GM12878 (cell line): Measurements from ENCODE around the gene FSIP1. TPM values are rescaled to one million over a fixed set of nuclear protein-coding genes. Genes with fewer than 3 reads are reported as not detected.

Experiments
- CHD1 ChIP-seq: IDR thresholded peaks from 2 replicates; pipeline ENCODE4 v1.6.1; 2012; ENCODE audit warnings: low read depth, low read length, improper control_type of control experiment
- CHD2 ChIP-seq: IDR thresholded peaks from 2 replicates; pipeline ENCODE4 v1.6.1; 2011; ENCODE audit warnings: low read depth, low read length, improper control_type of control experiment, borderline replicate concordance
- EED ChIP-seq: sonication (generic); IDR thresholded peaks from 2 replicates; pipeline ENCODE4 v1.6.1; 2016; ENCODE audit warnings: antibody characterized with exemption, low read depth
- EGR1 ChIP-seq, 2 experiments: IDR thresholded peaks; 1 replicate in 1 of 2; 2 replicates in 1 of 2; pipeline ENCODE4 v1.6.1; 2011 to 2012; ENCODE audit warnings: low read depth in 2 of 2, low read length in 2 of 2, borderline replicate concordance in 1 of 2, mild to moderate bottlenecking in 1 of 2, moderate library complexity in 1 of 2
- MLLT1 ChIP-seq: fragments of 450-650 bp; IDR thresholded peaks from 2 replicates; pipeline ENCODE4 v1.6.1; 2016; ENCODE audit warnings: mild to moderate bottlenecking
- MXI1 ChIP-seq: fragments of 150-350 bp; IDR thresholded peaks from 2 replicates; pipeline ENCODE4 v1.6.1; 2011; ENCODE audit warnings: low read depth, mild to moderate bottlenecking, inconsistent platforms, low read length, improper control_type of control experiment
- NFYA ChIP-seq: IDR thresholded peaks from 2 replicates; pipeline ENCODE4 v1.6.1; 2011; ENCODE audit warnings: low read depth, mild to moderate bottlenecking, low read length, improper control_type of control experiment, borderline replicate concordance
- PAX8 ChIP-seq: fragments of 450-650 bp; IDR thresholded peaks from 2 replicates; pipeline ENCODE4 v1.6.1; 2017; ENCODE audit warnings: mild to moderate bottlenecking, moderate library complexity
- POLR2A ChIP-seq: IDR thresholded peaks from 2 replicates; pipeline ENCODE4 v1.6.1; 2011; ENCODE audit warnings: low read depth, mild to moderate bottlenecking, low read length
- RFX5 ChIP-seq: IDR thresholded peaks from 2 replicates; pipeline ENCODE4 v1.6.1; 2011; ENCODE audit warnings: low read depth, low read length, improper control_type of control experiment
- SIX5 ChIP-seq: IDR thresholded peaks from 2 replicates; pipeline ENCODE4 v1.6.1; 2011; ENCODE audit warnings: mild to moderate bottlenecking, low read depth, low read length, moderate library complexity; ENCODE audit not compliant: severe bottlenecking
- SKIL ChIP-seq: fragments of 450-650 bp; IDR thresholded peaks from 2 replicates; pipeline ENCODE4 v1.6.1; 2017; ENCODE audit warnings: mild to moderate bottlenecking, low read depth, inconsistent platforms; ENCODE audit not compliant: poor library complexity, severe bottlenecking
- SREBF1 ChIP-seq: IDR thresholded peaks from 2 replicates; pipeline ENCODE4 v1.6.1; 2012; ENCODE audit warnings: mild to moderate bottlenecking, low read length
- SRF ChIP-seq, 2 experiments: IDR thresholded peaks; 2 replicates each; pipeline ENCODE4 v1.6.1; 2011; ENCODE audit warnings: low read depth in 2 of 2, low read length in 2 of 2, mild to moderate bottlenecking in 1 of 2, moderate library complexity in 1 of 2
- polyA plus RNA-seq, 11 experiments: library from polyadenylated mRNA; depleted of rRNA in 4 of 11; unstranded in 6 of 11; stranded (reverse) in 5 of 11; fragments of >200 nt; fragmentation: Nextera tagmentation in 4 of 11; fragmentation: Illumina TruSeq in 1 of 11; extraction: Ambion mirVana in 4 of 11; extraction: Trizol in 1 of 11; gene quantifications; 1 replicate in 1 of 11; 2 replicates in 10 of 11; pipeline versions ENCODE4 v1.2.1 to v1.2.3, GENCODE V29; 2011 to 2016; ENCODE audit warnings: inconsistent platforms in 2 of 11, missing spikeins in 2 of 11, low read depth in 1 of 11
- total RNA-seq, 4 experiments: library from RNA; depleted of rRNA in 3 of 4; stranded (reverse); fragments of >200 nt in 3 of 4; fragmentation: Illumina TruSeq in 1 of 4; extraction: Trizol in 1 of 4; gene quantifications; 2 replicates each; pipeline versions ENCODE4 v1.2.1 to v1.2.3, GENCODE V29; 2013 to 2021
- TF ChIP-seq, protein P1 (sequence below): fragments of 450-650 bp; IDR thresholded peaks from 2 replicates; pipeline ENCODE4 v1.6.1; 2017; ENCODE audit warnings: mild to moderate bottlenecking
- TF ChIP-seq, protein P2 (sequence below): IDR thresholded peaks from 2 replicates; pipeline ENCODE4 v1.6.1; 2012; ENCODE audit warnings: improper control_type of control experiment, low read depth, low read length; ENCODE audit not compliant: insufficient replicate concordance

Gene FSIP1
- total and polyA plus RNA-seq, 10 of the 15 experiments (the other 5 are each of a cell fraction or from before 2014, with no cell fraction given): 0.15 to 0.67 (median 0.35) TPM

DNA sequence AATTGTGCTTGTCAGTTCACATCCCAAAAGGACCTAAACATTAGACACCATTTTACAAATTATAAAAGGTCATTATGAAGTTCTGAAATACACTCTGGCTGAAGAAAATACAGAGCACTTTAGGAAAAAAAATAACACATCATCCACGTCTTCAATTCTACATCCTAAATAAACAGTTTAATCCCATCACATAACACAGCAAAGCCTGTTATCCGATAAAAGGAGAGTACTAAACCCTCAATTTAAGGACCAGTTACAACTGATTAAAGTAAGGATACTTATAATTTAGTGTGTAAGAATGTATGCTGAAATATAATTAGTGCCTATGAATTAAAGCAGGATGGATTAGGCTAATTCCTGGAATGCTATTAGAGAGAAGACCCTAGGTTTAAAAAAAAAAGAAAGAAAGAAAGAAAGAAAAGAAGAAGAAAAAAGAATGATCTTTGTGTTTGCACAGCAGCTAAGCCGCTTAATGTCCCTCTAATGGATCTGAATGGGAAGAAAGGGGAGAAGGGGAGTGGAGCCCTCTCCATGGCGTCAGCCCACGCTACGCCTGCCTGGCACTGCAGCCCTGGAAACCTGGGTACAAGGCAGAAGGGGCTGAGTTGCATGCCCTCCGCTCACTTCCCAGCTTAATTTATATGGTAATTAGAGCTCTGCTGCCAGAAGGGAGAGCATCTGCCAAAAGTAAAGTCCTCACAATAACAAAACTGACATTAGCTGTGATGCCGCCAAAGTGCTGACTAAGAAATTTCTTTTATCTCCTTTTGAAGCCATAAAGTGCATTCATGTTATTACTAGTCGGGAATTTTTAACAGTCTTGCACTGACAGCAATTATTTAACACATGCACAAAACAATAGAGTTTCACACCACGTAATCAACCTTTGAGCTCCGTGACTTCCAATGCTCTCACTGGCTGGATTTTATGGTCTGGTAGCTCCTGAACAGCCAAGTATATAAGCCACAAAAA lies 90.0 kb downstream of the FSIP1 start (continued):
- TF ChIP-seq, protein P1, sequence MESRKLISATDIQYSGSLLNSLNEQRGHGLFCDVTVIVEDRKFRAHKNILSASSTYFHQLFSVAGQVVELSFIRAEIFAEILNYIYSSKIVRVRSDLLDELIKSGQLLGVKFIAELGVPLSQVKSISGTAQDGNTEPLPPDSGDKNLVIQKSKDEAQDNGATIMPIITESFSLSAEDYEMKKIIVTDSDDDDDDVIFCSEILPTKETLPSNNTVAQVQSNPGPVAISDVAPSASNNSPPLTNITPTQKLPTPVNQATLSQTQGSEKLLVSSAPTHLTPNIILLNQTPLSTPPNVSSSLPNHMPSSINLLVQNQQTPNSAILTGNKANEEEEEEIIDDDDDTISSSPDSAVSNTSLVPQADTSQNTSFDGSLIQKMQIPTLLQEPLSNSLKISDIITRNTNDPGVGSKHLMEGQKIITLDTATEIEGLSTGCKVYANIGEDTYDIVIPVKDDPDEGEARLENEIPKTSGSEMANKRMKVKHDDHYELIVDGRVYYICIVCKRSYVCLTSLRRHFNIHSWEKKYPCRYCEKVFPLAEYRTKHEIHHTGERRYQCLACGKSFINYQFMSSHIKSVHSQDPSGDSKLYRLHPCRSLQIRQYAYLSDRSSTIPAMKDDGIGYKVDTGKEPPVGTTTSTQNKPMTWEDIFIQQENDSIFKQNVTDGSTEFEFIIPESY: no peak
- TF ChIP-seq EED (0 out of 2 replicates have a peak, but pooled peaks have one; percentile 16), NFYA (no peak), SIX5 (no peak), MXI1 (0 out of 2 replicates have a peak, but pooled peaks have one; percentile 34), SKIL (peak; percentile 84), CHD2 (no peak), POLR2A (no peak), PAX8 (no peak), CHD1 (no peak), MLLT1 (no peak), RFX5 (no peak), EGR1 (IDR thresholded peaks at IDR 0.05; ENCODE audit: borderline replicate concordance in 1 of 2, low read depth in 2 of 2, low read length in 2 of 2) (no peak), SREBF1 (no peak), SRF (IDR thresholded peaks at IDR 0.05; ENCODE audit: low read depth in 2 of 2, low read length in 2 of 2) (no peak)
- TF ChIP-seq, protein P2, sequence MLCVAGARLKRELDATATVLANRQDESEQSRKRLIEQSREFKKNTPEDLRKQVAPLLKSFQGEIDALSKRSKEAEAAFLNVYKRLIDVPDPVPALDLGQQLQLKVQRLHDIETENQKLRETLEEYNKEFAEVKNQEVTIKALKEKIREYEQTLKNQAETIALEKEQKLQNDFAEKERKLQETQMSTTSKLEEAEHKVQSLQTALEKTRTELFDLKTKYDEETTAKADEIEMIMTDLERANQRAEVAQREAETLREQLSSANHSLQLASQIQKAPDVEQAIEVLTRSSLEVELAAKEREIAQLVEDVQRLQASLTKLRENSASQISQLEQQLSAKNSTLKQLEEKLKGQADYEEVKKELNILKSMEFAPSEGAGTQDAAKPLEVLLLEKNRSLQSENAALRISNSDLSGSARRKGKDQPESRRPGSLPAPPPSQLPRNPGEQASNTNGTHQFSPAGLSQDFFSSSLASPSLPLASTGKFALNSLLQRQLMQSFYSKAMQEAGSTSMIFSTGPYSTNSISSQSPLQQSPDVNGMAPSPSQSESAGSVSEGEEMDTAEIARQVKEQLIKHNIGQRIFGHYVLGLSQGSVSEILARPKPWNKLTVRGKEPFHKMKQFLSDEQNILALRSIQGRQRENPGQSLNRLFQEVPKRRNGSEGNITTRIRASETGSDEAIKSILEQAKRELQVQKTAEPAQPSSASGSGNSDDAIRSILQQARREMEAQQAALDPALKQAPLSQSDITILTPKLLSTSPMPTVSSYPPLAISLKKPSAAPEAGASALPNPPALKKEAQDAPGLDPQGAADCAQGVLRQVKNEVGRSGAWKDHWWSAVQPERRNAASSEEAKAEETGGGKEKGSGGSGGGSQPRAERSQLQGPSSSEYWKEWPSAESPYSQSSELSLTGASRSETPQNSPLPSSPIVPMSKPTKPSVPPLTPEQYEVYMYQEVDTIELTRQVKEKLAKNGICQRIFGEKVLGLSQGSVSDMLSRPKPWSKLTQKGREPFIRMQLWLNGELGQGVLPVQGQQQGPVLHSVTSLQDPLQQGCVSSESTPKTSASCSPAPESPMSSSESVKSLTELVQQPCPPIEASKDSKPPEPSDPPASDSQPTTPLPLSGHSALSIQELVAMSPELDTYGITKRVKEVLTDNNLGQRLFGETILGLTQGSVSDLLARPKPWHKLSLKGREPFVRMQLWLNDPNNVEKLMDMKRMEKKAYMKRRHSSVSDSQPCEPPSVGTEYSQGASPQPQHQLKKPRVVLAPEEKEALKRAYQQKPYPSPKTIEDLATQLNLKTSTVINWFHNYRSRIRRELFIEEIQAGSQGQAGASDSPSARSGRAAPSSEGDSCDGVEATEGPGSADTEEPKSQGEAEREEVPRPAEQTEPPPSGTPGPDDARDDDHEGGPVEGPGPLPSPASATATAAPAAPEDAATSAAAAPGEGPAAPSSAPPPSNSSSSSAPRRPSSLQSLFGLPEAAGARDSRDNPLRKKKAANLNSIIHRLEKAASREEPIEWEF: no peak
